Stomach (tissue), 4 donors: ENCODE data around the gene PPP1R10.

Experiments
- POLR2A ChIP-seq, 4 donors: fragments of 450-650 bp; IDR thresholded peaks; one replicate each; pipeline ENCODE4 v1.6.1; 2016; ENCODE audit warnings: antibody characterized with exemption in 4 of 4, control low read depth in 2 of 4, mild to moderate bottlenecking in 1 of 4, moderate library complexity in 1 of 4
- TF ChIP-seq, protein P1 (sequence below), 7 experiments: fragments of 450-650 bp in 4 of 7; fragments of 200-600 bp in 3 of 7; sonication (generic) in 3 of 7; IDR thresholded peaks; one replicate each; pipeline ENCODE4 v1.5.1; 2016 to 2019; ENCODE audit warnings: antibody characterized with exemption in 7 of 7, control low read depth in 2 of 7, mild to moderate bottlenecking in 1 of 7

DNA sequence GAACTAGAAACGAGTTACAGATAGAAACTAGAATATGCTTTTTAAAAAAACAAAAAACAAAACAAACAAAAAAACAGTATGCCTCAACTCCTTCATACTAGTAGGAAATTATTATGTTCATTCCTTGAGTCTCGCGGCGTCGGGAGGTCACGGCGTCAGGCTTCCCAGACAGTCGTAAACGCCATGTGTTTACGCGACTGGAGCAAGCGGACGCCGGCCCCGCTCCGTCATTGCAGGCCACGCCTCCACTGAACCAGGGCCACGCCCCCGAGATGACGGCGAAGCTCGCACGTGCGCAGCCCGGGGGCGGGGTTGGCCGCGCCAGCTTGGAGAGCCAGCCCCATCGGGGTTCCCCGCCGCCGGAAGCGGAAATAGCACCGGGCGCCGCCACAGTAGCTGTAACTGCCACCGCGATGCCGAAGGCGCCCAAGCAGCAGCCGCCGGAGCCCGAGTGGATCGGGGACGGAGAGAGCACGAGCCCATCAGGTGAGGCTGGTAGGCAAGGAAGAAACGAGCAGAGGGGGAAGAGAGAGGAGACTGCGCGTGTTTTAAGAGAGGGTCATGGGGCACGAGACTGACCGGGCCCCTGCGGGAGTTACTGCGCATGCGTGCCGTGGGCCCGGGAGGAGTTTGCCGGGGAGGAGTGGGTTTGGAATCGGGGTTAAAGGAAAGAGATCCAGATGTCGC lies 45.8 kb downstream of the PPP1R10 start, which contains the start of gene ABCF1:
- TF ChIP-seq, protein P1, sequence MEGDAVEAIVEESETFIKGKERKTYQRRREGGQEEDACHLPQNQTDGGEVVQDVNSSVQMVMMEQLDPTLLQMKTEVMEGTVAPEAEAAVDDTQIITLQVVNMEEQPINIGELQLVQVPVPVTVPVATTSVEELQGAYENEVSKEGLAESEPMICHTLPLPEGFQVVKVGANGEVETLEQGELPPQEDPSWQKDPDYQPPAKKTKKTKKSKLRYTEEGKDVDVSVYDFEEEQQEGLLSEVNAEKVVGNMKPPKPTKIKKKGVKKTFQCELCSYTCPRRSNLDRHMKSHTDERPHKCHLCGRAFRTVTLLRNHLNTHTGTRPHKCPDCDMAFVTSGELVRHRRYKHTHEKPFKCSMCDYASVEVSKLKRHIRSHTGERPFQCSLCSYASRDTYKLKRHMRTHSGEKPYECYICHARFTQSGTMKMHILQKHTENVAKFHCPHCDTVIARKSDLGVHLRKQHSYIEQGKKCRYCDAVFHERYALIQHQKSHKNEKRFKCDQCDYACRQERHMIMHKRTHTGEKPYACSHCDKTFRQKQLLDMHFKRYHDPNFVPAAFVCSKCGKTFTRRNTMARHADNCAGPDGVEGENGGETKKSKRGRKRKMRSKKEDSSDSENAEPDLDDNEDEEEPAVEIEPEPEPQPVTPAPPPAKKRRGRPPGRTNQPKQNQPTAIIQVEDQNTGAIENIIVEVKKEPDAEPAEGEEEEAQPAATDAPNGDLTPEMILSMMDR (IDR thresholded peaks at IDR 0.05) = no peak
- peak in 1 of 4 donors; percentile 38 for TF ChIP-seq POLR2A (IDR thresholded peaks at IDR 0.05)
